Forelimb muscle (tissue), 1 donor: Measurements from ENCODE around the gene FKBP5. TPM values are rescaled to one million over a fixed set of nuclear protein-coding genes. Genes with fewer than 3 reads are reported as not detected.
"Not testable (repeated sequence)": the region's sequence is repeated elsewhere in the genome, so short reads cannot be mapped to it uniquely, and the experiment has no call there.

Source experiments
- DNase-seq: peaks from one replicate; pipeline ENCODE4 v3.0.0-alpha.2; 2013; ENCODE audit warnings: low read depth
- polyA plus RNA-seq: library from polyadenylated mRNA; unstranded; fragments of 120-200 nt; gene quantifications from one replicate; pipeline ENCODE4 v1.2.1, GENCODE V29; 2013; ENCODE audit not compliant: insufficient read length

FKBP5 gene
- polyA plus RNA-seq, 1 donor: 16.9 TPM

- DNase-seq: no peak
Measured at GRCh38 chr6:35547676-35548075, 141.0 kb downstream of the FKBP5 start.

- no peak for DNase-seq
Measured at GRCh38 chr6:35544769-35545361, 143.8 kb downstream of the FKBP5 start.

GRCh38 chr6:35543459-35544193 is 145.1 kb downstream of the FKBP5 start:
- no peak for DNase-seq

GRCh38 chr6:35541836-35542235 is 146.9 kb downstream of the FKBP5 start:
- no peak for DNase-seq

- no peak for DNase-seq
Measured at GRCh38 chr6:35539223-35539622, 149.5 kb downstream of the FKBP5 start.

GRCh38 chr6:35535847-35536246 is 152.9 kb downstream of the FKBP5 start:
- not testable (repeated sequence) for DNase-seq

- DNase-seq: no peak
Measured at GRCh38 chr6:35534407-35535170, 154.1 kb downstream of the FKBP5 start.

- DNase-seq: no peak
Measured at GRCh38 chr6:35533981-35534380, 154.7 kb downstream of the FKBP5 start.

GRCh38 chr6:35532126-35532525 is 156.6 kb downstream of the FKBP5 start:
- DNase-seq: no peak

GRCh38 chr6:35524380-35525020 is 164.2 kb downstream of the FKBP5 start:
- no peak for DNase-seq

Other genes starting within 250 kb of the FKBP5 start
- gene FANCE, start 236.6 kb downstream of the FKBP5 start, polyA plus RNA-seq: 20.8 TPM
- gene RPL10A, start 220.5 kb downstream of the FKBP5 start, polyA plus RNA-seq: 2,649 TPM
- 75.7 TPM for gene TEAD3, start 191.8 kb downstream of the FKBP5 start, polyA plus RNA-seq
- gene TULP1, start 176.0 kb downstream of the FKBP5 start, polyA plus RNA-seq: 1.4 TPM
- 0.96 TPM for gene ARMC12, start 48.1 kb upstream of the FKBP5 start, polyA plus RNA-seq
- gene CLPSL2, start 87.7 kb upstream of the FKBP5 start, polyA plus RNA-seq: not detected
- gene CLPSL1, start 92.1 kb upstream of the FKBP5 start, polyA plus RNA-seq: not detected
- gene CLPS, start 108.4 kb upstream of the FKBP5 start, polyA plus RNA-seq: not detected
- gene LHFPL5, start 116.4 kb upstream of the FKBP5 start, polyA plus RNA-seq: not detected
- gene SRPK1, start 232.2 kb upstream of the FKBP5 start, polyA plus RNA-seq: 15.6 TPM